Measurements from ENCODE around the gene LHFPL3.

LHFPL3 gene

DNA sequence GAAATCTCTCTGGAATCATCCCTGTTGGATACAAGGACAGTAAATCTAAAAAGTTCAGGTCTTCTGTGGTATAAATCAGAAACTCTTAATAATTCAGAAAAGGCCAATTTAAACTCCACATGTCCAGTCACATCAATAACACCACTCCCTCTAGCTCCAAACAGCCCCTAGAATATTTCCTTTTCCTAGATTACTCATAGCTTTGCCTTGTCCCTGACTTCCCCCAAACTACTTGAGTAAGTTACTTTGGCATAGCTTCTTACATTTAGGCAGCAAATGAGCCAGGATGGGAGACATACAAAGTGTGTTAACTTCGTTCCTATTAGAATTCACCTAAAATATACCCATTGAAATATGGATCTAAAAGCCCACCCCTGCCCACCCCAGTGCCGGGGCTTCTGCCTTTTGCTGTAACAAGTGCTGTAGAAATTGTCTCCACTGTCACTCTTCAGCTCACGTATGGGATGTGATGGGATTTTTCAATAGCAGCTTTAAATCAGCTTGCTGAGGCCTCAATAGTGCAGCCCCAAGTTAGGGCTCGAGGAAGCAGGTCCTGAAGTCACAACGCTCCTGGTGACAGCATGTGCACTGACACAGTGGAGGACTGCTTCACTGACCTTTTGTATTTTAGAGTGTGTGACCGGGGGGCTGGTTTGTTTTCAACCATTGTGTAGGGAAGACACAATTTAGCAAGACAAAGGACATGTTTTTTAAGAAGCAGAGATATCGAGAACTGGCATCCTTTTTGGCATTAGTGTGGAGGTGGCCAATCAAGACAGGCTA lies 467.4 kb downstream of the LHFPL3 start:
- no peak for DNase-seq (ENCODE audit: low read depth in 3 of 3)

DNA sequence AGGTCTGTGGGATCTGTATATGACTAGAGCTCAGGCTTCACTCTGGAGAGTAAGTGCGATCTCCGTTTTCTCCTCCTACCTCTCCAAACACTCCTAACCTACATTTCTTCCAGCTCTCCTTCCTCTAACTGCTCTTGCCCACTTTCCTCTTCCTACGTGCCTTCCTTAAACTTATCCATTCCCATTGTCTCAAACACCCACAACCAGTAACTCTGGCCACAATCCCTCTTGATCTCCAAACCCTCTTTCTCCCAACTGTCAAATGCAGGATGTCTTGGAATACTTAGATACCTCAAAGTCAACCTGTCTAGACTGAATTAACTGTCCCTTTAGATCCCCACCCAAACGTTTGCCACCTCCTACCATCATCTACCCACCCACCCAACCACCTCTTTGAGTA lies 471.9 kb downstream of the LHFPL3 start:
- no peak for DNase-seq (ENCODE audit: low read depth in 3 of 3)

DNA sequence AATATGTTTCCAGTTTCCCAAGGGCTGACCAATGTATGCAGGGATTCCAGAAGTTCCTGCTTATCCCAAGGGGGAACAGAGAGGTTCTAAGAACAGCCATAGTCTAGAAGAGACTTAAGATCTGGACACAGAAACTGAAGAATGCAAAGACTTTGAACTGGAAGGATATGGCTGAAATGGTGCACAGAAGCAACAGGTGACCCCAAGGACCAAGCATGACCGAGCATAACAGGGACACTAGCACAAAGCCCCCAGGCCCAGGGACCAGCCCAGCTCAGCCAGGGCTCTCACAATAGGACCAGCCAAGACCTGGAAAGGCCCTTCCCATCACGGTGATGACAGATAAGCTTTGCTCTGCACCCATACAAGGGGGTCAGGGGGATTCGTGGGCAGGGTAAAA lies 472.6 kb downstream of the LHFPL3 start:
- DNase-seq (ENCODE audit: low read depth in 3 of 3), result no peak

DNA sequence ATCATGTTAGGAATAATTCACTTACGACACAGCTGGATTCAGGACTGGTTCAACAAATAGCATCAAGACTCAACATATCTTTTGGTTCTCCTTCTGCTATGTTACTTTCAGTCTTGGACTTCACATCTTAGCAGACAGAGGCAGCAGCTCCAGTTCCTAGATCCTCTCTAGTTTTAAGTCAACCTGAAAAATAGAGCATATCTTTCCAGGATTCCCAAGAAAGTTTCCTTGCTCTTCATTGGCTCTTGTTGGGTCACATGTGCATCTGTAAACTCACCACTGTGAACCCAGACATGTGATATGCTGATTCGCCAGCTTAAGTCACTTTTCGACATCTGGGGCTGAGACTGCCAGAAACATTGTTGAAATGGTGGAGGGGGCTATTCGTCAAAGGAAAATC lies 475.5 kb downstream of the LHFPL3 start:
- no peak for DNase-seq (ENCODE audit: low read depth in 3 of 3)

DNA sequence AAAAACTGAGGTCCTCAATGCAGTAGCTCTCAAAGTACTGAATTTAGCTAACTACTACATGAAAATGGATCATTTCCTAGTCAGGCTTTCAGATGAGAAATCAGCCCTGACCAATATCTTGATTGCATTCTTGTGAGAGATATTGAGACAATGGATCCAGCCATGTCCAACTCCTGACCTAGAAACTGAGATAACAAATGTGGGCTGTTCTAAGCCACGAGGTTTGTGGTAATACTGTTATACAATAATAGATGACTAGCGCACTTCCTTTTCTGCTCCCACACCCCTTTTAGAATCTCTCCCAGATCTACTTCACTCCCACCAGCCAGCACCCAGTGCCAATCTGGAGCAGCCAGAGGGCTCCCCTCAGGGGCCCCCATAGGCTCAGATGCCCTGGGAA lies 476.3 kb downstream of the LHFPL3 start:
- DNase-seq (ENCODE audit: low read depth in 3 of 3), result no peak

DNA sequence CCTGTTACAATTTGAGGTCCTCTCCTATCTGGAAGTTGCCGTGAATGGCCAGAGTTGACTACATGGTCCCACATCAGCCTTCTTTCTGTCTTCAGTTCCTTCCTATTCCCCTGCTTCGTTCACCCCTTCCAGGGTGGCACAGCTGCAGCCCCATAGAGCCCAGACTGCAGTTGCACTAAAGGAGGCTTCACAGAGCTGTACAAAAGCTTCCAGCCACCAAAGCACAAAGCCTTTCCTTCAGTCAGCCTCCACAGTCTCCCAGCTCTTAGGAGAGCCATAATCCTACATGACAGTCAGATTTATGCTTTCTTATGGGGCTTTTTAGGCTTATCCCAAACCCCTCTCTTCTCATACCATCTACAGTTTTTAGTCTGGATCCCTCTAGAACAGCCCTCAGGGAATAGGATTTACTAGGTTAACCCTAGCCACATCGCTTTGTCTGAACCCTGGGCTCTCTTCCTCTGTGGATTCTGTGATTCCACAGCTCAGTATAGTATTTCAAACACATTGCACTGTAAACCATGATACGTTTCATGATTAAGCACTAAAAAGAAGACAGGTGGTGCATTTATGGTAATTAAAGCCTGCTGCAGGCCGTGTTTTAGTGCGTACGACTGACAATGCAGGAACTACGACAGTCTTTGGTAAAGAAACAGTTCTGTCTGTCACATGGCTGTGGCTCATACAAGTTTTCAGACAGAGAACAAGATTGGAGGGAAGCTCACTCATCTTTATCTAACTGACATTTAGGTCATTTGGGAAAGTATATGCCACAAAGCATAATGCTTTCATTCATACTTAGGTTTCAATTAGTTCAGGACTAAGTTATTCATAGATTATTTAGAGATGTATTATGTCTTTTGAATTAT lies 477.3 kb downstream of the LHFPL3 start:
- no peak for DNase-seq (ENCODE audit: low read depth in 3 of 3)

DNA sequence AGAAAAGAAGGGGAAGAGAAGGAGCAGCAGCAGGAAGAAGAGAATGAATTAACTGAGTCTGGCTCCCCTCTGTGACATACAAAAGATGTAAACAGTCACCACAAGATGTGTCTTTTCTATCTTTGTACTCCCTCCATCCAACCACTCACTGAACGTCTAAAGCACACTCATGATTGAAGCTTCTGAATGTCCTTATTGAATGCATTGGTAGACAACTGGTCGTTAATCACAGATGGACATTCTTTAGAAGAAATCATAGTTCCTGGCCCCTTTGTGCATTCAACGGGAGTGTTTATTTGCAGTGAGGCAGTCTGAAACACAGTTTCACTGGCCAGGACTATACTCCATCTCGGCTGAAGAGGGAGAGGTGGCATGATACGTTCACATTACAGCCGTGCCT lies 479.3 kb downstream of the LHFPL3 start:
- no peak for DNase-seq (ENCODE audit: low read depth in 3 of 3)

DNA sequence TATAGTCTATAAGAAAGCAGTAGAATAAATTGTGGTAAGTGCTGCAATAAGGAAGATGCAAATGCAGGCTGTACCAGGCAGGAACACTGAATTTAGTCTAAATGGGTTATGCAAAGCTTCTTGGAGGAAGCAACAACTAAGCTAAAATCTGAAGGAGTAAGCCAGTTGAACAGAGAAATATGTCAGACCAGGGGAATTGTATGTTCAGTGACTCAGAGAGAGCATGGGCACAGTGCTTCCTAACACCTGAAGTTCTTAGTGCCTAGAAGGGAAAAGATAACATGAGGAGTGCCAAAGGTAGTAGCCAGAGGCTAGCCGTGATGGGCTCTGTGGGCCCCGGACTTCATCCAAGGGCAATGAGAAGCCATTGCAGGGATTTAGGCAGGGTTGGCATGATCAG lies 481.5 kb downstream of the LHFPL3 start:
- DNase-seq (ENCODE audit: low read depth in 3 of 3), result no peak

DNA sequence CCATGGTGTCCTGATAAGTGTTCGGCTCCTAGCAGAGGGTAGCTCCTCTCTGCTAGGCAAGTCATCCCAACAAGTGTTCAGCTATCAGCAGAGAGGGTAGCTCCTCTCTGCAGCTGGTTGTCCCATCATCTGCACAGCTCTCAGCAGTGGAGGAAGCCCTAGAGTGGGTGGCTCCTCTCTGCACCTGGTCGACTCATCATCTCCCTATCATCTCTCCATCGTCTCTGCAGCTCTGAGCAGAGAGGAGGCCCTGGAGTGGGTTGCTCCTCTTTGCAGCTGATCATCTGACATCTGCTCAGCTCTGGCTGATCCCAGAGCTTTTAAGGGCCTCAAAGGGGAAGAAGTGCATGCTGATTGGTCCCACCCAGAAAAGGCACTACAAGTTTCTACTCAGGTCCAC lies 485.7 kb downstream of the LHFPL3 start:
- no peak for DNase-seq (ENCODE audit: low read depth in 3 of 3)

DNA sequence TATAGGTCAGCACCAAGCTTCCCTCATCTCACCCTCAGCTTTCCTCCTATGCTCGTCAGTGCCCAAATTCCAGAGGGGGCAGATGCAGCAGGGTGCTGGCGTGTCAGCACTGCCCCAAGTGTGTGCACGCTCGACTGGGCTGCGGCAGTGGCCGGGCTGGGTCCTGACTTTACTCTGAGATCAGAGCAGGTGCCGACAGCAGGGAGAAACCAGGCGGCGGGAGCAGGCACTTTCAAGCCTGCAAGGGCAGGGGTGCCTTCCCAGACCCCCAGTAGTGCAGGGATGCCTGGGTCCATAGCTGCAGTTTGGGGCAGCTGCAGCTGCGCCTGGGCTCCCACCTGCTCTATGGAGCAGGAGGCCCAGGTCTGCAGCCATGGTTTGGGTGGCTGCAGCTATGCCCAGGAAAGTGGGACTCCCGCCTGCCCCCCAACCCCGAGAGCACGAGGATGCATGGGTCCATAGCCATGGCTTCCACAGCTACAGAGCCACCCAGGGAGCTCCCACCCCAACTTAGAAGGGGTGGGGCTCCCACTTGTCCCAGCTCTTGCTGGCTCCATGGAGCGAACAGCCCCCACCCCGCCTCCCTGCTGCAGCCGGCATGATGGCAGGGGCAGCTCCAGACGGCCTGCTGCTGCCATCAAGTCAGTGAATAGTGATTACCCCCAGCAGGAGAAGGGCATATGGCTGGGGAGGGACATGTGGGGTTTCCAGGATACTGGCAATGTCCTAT lies 486.4 kb downstream of the LHFPL3 start:
- DNase-seq (ENCODE audit: low read depth in 3 of 3), result no peak

DNA sequence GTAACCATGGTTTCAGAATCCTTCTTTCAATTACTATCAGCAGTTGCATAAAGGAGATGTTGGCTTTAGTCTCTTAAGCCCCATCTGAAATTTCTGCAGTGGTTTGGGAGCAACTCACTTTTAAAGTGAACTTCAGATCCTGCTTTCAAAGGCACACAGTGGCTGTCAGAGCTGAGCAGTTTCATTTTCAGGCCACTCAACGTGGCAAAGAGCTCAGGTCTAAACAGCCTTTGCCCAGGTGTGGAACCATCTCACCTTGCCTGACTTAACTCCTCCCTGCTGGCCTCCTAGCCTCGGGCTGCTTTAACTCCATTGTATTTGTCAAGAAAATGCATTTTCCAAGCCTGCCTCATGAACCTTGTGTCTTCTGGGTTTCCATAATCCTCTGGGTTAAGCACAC lies 488.1 kb downstream of the LHFPL3 start:
- no peak for DNase-seq (ENCODE audit: low read depth in 3 of 3)

DNA sequence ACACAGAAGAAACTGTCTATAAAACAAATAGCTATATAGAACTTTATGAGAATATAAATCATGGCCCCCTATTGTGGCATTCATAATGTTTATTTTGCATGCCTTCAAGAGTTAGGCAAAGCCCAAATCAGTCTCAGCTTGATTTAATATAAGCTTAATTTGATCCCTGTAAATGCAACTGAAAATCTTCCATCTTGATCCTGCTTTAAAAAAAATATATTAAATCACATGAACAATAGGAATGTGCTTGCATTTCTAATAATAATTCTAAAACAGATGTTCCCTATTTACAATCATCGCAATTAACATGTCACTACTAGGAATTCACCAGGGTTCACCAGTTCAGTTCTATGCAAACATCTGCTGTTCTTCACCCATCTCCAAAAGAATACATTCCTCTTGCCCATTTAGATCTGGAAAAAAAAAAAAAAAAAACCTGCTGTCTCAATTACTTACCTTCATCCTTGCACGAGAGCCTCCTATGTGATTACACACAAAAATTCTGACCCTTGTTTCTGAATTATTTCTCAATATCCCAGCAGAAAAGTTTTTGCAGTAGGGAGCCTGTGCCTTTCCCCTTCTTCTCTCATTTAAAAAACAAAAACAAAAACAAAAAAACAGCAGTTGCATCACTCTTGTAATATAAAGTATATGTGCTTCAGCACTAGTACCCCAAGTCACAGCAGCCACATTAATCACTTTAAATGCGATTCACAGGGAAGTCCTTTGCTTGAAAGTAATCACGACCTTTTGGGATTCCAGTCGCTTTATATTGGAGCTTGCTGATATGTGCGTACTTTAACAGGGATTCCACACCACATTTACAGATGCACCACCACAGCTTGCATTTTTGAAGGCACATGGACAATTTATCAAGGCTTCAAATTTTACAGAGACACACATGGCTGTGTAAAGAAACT lies 490.8 kb downstream of the LHFPL3 start:
- DNase-seq (ENCODE audit: low read depth in 3 of 3), result no peak

DNA sequence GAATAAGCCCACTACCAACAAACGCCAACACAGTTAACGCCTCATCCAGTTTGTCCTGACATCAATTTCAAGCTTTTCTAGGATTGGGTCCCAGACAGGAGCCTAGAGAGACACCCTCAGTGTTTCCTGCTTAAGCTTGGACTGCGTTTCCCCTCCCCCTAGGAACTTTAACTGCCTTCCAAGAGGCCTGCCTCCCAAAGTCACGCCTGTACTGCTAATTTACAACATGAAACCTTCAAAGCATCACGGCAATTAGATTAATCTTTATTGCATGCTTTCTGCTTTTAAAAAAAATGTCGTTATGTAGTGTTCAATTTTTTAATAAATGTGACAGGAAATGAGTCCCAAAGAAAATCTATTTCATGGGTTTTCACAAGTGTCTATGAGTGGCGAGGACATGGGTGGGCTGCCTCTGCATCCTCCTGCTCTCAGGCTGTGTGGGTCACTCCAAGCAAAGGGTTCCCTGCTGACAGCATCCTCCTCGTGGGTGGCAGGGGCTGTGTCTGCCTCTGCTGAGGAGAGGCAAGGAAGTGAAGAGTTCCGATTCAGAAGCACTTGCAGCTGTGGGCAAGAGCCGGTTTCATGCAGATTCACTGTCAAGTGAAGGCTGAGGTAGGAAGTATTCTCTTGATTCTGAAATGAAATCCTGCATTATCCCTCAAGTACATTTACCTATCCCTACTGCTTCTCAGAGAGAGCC lies 492.6 kb downstream of the LHFPL3 start:
- DNase-seq (ENCODE audit: low read depth in 3 of 3), result no peak

DNA sequence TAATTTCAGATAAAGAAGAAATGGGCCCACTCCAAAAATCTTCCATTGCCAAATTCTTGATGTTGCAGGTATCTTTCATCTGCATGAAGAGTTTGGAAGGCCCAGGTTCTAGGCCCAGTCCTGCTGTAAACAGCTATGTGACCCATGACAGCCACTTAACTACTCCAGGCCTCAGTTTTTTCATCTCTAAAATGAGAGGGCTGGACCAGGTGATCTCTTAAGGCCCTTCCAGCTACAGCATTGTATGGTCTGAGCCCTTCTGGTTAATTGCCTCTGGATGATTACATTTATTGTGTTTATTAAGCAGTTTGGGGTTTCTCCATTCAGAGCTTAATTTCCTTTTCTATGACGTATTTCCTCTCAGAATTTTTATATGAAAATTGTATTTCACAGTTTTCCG lies 494.8 kb downstream of the LHFPL3 start:
- no peak for DNase-seq (ENCODE audit: low read depth in 3 of 3)

DNA sequence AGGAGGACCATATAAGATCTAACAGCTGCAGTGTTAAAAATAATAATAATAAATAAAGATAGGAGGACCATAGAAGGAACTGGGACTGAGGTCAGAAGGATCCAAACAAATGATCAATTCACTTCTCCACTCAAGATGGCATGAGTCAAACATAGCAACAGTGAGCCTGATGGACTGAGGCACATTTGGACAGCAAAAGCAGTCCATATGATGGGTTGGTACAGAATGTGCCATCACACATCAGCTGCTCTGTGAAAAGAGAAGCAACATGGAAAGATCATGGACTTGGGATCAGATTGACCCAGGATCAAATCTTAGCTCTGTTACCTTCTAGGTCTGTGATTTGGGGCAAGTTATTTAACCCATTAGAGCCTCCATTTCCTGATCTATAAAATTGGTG lies 496.7 kb downstream of the LHFPL3 start:
- DNase-seq (ENCODE audit: low read depth in 3 of 3), result no peak

DNA sequence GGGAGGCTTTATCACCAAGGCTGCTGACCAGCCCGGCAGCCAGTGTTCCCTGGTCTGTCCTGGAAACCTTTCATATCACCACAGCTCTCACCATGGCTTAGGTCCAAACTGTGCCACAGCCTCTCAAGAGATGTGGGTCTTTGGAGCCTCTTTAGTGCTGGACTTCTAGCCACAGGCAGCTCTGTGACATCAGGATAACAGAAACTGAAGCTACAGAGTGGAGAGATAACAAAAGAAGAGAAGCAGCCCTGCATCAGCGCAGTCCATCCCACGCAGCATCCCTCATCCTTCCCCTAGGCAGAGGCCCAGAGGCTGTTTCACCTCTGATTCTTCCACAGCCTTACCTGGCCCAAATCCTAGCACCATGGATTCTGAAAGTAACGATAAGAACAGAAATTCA lies 497.7 kb downstream of the LHFPL3 start:
- no peak for DNase-seq (ENCODE audit: low read depth in 3 of 3)

DNA sequence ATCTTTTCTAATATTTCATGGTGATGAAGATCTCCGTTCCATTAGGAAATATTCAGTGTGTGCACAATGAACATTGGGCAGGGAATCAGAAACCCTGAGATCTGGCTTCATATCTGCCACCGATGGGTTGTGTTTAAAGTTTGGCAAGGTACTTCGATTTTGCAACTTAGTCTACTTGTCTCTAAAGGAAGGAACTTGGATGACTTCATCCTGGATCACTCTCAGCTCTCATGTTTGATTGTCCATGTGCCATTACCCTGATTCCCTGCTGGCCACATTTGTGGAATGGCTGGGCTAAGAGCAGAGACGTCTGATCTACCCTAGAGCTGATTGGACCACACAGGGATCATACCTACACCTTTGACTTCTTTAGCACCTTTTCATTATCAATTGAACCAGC lies 508.6 kb downstream of the LHFPL3 start:
- no peak for DNase-seq (ENCODE audit: low read depth in 3 of 3)

DNA sequence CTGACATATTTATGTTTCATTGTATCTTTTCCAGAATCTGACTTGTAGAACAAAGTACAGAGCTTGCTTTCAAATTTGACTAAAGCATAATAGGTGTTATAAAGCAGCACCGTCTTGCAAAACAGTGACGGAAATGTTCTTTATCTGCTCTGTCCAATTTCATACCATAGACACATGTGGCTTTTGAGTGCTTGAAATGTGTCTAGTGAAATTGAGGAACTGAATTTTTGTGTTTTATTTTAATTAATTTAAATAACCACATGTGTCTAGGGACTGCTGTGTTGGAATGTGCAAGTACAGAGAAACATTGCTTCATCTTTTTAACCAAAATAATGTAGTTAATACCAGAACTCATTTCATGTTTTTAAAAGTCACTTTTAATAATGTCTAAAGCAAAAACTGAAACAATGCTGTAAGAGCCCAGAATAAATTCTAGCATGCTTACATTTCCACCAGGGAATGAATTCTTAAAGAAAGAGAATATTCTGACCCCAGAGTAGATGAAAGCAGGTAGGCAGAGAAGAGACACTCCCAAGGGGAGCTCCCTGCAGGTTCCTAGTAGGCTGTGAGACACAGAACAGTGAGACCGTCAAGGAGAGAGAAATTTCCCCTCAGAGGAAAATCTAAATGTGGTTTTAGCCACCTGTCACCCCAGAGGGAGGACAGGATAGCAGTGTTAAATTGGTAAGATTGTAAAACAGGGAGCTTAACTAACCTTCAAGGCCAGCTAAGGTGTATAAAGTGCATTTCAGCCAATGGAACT lies 510.3 kb downstream of the LHFPL3 start:
- no peak for DNase-seq (ENCODE audit: low read depth in 3 of 3)

DNA sequence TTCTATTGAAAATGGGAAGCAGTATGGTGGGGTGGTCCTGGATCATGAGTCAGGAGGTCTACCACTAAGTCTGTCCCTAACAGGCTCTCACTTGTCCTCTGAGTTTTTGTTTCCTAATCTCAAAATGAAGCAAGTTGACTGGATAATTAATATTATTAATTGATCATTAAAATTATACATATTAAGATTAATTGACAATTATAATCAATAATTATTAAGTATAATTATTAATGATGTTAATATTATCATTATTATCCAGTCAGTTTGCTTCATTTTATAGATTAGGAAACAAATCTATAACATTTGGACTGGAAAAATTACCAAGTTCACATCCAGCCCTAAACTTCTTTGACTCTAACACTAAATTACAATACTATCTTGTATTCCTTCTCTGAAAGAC lies 511.4 kb downstream of the LHFPL3 start:
- no peak for DNase-seq (ENCODE audit: low read depth in 3 of 3)

DNA sequence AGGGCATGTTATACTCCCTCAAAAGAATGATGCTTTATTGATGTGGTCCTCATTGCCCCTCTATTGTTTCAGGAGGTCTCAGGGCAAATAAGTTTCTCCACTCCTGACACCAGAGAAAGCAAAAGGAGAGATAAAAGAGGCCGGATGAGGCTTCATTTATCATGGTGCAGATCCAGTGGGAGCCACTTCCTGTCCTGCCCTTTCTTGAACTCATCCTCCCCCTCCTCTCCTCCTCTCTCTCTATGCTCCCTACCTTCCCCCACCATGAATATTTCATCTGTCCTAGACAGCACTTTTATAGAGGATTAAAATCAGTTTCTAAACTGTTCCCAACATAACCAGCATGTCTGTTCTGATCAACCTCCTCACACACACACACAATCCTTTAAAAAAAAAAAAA lies 513.4 kb downstream of the LHFPL3 start:
- no peak for DNase-seq (ENCODE audit: low read depth in 3 of 3)
